Body of pancreas (tissue), 4 donors: ENCODE data around the gene CMSS1.

Source experiments
- CTCF ChIP-seq, 7 experiments: fragments of 450-650 bp in 4 of 7; fragments of 200-600 bp in 3 of 7; sonication (generic) in 3 of 7; IDR thresholded peaks; one replicate each; pipeline ENCODE4 v1.5.1; 2016 to 2019; ENCODE audit warnings: antibody characterized with exemption in 7 of 7
- POLR2A ChIP-seq, 3 donors: fragments of 450-650 bp; IDR thresholded peaks; one replicate each; pipeline ENCODE4 v1.6.1; 2016; ENCODE audit warnings: antibody characterized with exemption in 3 of 3, mild to moderate bottlenecking in 2 of 3

GRCh38 chr3:99938270-99938911, 120.7 kb downstream of the CMSS1 start:
- TF ChIP-seq CTCF (IDR thresholded peaks at IDR 0.05), result no peak
- TF ChIP-seq POLR2A (IDR thresholded peaks at IDR 0.05), result no peak
